Osteoblast (primary cell): Measurements from ENCODE around the gene MEG3. TPM values are rescaled to one million over a fixed set of nuclear protein-coding genes. Genes with fewer than 3 reads are reported as not detected.
A peak's percentile ranks its signal among the peaks of the same experiment; 100 is the strongest.

ENCODE experiments used
- DNase-seq: peaks from one replicate; pipeline ENCODE4 v3.0.0; 2011; ENCODE audit warnings: low spot score, mixed read lengths; ENCODE audit not compliant: insufficient read length; ENCODE audit errors: missing footprints
- H2AFZ ChIP-seq: 2 replicates; pipeline ENCODE4 v1.6.0; 2011; ENCODE audit warnings: mild to moderate bottlenecking, low read length
- H3K27ac ChIP-seq: 2 replicates; pipeline ENCODE4 v1.5.1; 2011; ENCODE audit warnings: mild to moderate bottlenecking, low read depth, low read length, moderate library complexity
- H3K27me3 ChIP-seq: 2 replicates; pipeline ENCODE4 v1.6.0; 2012; ENCODE audit warnings: mild to moderate bottlenecking, control low read depth, inconsistent platforms, low read length, moderate library complexity; ENCODE audit not compliant: insufficient read depth
- H3K36me3 ChIP-seq: 2 replicates; pipeline ENCODE4 v1.5.1; 2011; ENCODE audit warnings: mild to moderate bottlenecking, low read length, control low read depth, moderate library complexity; ENCODE audit not compliant: insufficient read depth
- H3K4me1 ChIP-seq: 2 replicates; pipeline ENCODE4 v1.5.1; 2011; ENCODE audit warnings: mild to moderate bottlenecking, low read length, control low read depth, moderate library complexity; ENCODE audit not compliant: insufficient read depth
- H3K4me2 ChIP-seq: 2 replicates; pipeline ENCODE4 v1.6.0; 2011; ENCODE audit warnings: mild to moderate bottlenecking, low read length; ENCODE audit not compliant: insufficient read depth
- H3K4me3 ChIP-seq: fragments of 200-600 bp; sonication (generic); 3 replicates; pipeline ENCODE4 v1.5.1; 2012; ENCODE audit warnings: mild to moderate bottlenecking, low read length, inconsistent platforms; ENCODE audit not compliant: insufficient read depth
- H3K79me2 ChIP-seq: 2 replicates; pipeline ENCODE4 v1.6.0; 2012; ENCODE audit warnings: mild to moderate bottlenecking, low read length, control low read depth, inconsistent platforms; ENCODE audit not compliant: insufficient read depth
- H3K9me3 ChIP-seq: 2 replicates; pipeline ENCODE4 v1.5.1; 2011; ENCODE audit warnings: low read depth, low read length, control low read depth
- H4K20me1 ChIP-seq: 2 replicates; pipeline ENCODE4 v1.6.0; 2012; ENCODE audit warnings: mild to moderate bottlenecking, low read length, control low read depth; ENCODE audit not compliant: insufficient read depth
- CTCF ChIP-seq: IDR thresholded peaks from 2 replicates; pipeline ENCODE4 v1.5.1; 2011; ENCODE audit warnings: mild to moderate bottlenecking, low read depth, low read length, moderate library complexity; ENCODE audit errors: extremely low read depth
- total RNA-seq: library from RNA; depleted of rRNA; stranded (reverse); fragments of >200 nt; gene quantifications from 2 replicates; pipeline ENCODE4 v1.2.3, GENCODE V29; 2012

Gene MEG3
- total RNA-seq, 1 donor: 200 TPM

- H3K27me3 ChIP-seq: no peaks in the 10 kb centered on the region
- no peak overlapping the region for H3K4me2 ChIP-seq
- peaks cover 8% of the 10 kb centered on the region for H4K20me1 ChIP-seq
- no peak overlapping the region for H3K4me3 ChIP-seq
- no peak overlapping the region for H2AFZ ChIP-seq
- peaks cover 63% of the 10 kb centered on the region for H3K36me3 ChIP-seq
- no peak for DNase-seq
- H3K79me2 ChIP-seq: peaks cover 44% of the 10 kb centered on the region
- no peaks in the 10 kb centered on the region for H3K9me3 ChIP-seq
- H3K27ac ChIP-seq: no peak overlapping the region
- no peak for TF ChIP-seq CTCF
- no peaks in the 10 kb centered on the region for H3K4me1 ChIP-seq
Measured at GRCh38 chr14:100893760-100894159, 67.8 kb downstream of the MEG3 start.

- H4K20me1 ChIP-seq: peaks cover 8% of the 10 kb centered on the region
- no peak overlapping the region for H2AFZ ChIP-seq
- H3K4me3 ChIP-seq: no peak overlapping the region
- peaks cover 65% of the 10 kb centered on the region for H3K36me3 ChIP-seq
- no peaks in the 10 kb centered on the region for H3K9me3 ChIP-seq
- peaks cover 6% of the 10 kb centered on the region for H3K27me3 ChIP-seq
- H3K4me2 ChIP-seq: no peak overlapping the region
- peak; percentile 42 for DNase-seq
- no peaks in the 10 kb centered on the region for H3K4me1 ChIP-seq
- no peak overlapping the region for H3K27ac ChIP-seq
- peaks cover 43% of the 10 kb centered on the region for H3K79me2 ChIP-seq
- TF ChIP-seq CTCF: no peak
Measured at GRCh38 chr14:100894416-100894815, 68.5 kb downstream of the MEG3 start.

GRCh38 chr14:100895411-100895810, 69.5 kb downstream of the MEG3 start:
- Histone ChIP-seq H2AFZ (no peak overlapping the region), H3K4me2 (no peak overlapping the region), H3K4me1 (no peaks in the 10 kb centered on the region), H3K36me3 (peaks cover 70% of the 10 kb centered on the region), H3K27ac (no peak overlapping the region), H3K79me2 (peaks cover 38% of the 10 kb centered on the region), H3K27me3 (peaks cover 14% of the 10 kb centered on the region), H3K9me3 (no peaks in the 10 kb centered on the region), H3K4me3 (no peak overlapping the region), H4K20me1 (peaks cover 8% of the 10 kb centered on the region)
- DNase-seq: no peak
- TF ChIP-seq CTCF: no peak

GRCh38 chr14:100896369-100897060, 70.6 kb downstream of the MEG3 start:
- TF ChIP-seq CTCF: no peak
- Histone ChIP-seq H3K79me2 (peaks cover 34% of the 10 kb centered on the region), H3K36me3 (peaks cover 63% of the 10 kb centered on the region), H2AFZ (no peak overlapping the region), H3K27ac (no peak overlapping the region), H3K4me2 (no peak overlapping the region), H4K20me1 (peaks cover 6% of the 10 kb centered on the region), H3K4me1 (no peaks in the 10 kb centered on the region), H3K4me3 (no peak overlapping the region), H3K9me3 (no peaks in the 10 kb centered on the region), H3K27me3 (peaks cover 14% of the 10 kb centered on the region)
- DNase-seq: peak; percentile 13
